Lung (tissue), 12 donors: ENCODE results near the gene GPR155. TPM values are rescaled to one million over a fixed set of nuclear protein-coding genes. Genes with fewer than 3 reads are reported as not detected.

ENCODE experiments used
- ATAC-seq: fragments of 200-7000 bp; cut with Tn5 transposase; one replicate; pipeline ENCODE4 v1.9.1; 2020; ENCODE audit warnings: moderate number of reproducible peaks; ENCODE audit not compliant: insufficient read depth, low FRiP score
- DNase-seq, 3 donors: peaks; one replicate each; pipeline ENCODE4 v3.0.0-alpha.2; 2013 to 2017
- H3K27ac ChIP-seq, 2 donors: one replicate each; pipeline ENCODE4 v1.5.1; 2013; ENCODE audit warnings: mild to moderate bottlenecking in 2 of 2, moderate library complexity in 2 of 2, control low read depth in 1 of 2, inconsistent platforms in 1 of 2, low read depth in 1 of 2, low read length in 1 of 2
- H3K27me3 ChIP-seq, 3 donors: one replicate each; pipeline ENCODE4 v1.5.1; 2013; ENCODE audit warnings: low read length in 2 of 3; ENCODE audit not compliant: control insufficient read depth in 3 of 3, insufficient read depth in 3 of 3
- H3K36me3 ChIP-seq, 4 donors: one replicate each; pipeline ENCODE4 v1.5.1; 2013; ENCODE audit warnings: low read length in 4 of 4, mild to moderate bottlenecking in 1 of 4, moderate library complexity in 1 of 4; ENCODE audit not compliant: control insufficient read depth in 4 of 4, insufficient read depth in 4 of 4
- H3K4me1 ChIP-seq, 5 donors: one replicate each; pipeline ENCODE4 v1.5.1; 2013; ENCODE audit warnings: low read length in 5 of 5, mild to moderate bottlenecking in 2 of 5, moderate library complexity in 1 of 5; ENCODE audit not compliant: control insufficient read depth in 5 of 5, insufficient read depth in 5 of 5
- H3K4me3 ChIP-seq: one replicate; pipeline ENCODE4 v1.5.1; 2013; ENCODE audit warnings: mild to moderate bottlenecking, control low read depth, moderate library complexity
- H3K9ac ChIP-seq, 2 donors: one replicate each; pipeline ENCODE4 v1.5.1; 2013; ENCODE audit warnings: low read length in 2 of 2, control low read depth in 1 of 2; ENCODE audit not compliant: insufficient read depth in 1 of 2
- H3K9me3 ChIP-seq, 4 donors: one replicate each; pipeline ENCODE4 v1.5.1; 2013; ENCODE audit warnings: low read length in 3 of 4, mild to moderate bottlenecking in 1 of 4, moderate library complexity in 1 of 4; ENCODE audit not compliant: control insufficient read depth in 4 of 4, insufficient read depth in 3 of 4
- CTCF ChIP-seq: IDR thresholded peaks from 2 replicates; pipeline ENCODE4 v1.5.1; 2012; ENCODE audit warnings: mild to moderate bottlenecking; ENCODE audit errors: control extremely low read depth, extremely low read depth
- WGBS, 2 donors: extraction: QIAGEN DNeasy Blood & Tissue Kit; methylation state at CpG; one replicate each; pipeline ENCODE4 v1.1.7; 2013; 5-methylcytosine and 5-hydroxymethylcytosine counted together
- polyA plus RNA-seq, 2 donors: library from polyadenylated mRNA; stranded (reverse); fragments of 200-250 nt; gene quantifications; one replicate each; pipeline ENCODE4 v1.2.1, GENCODE V29; 2013
- total RNA-seq, 2 donors: library from RNA; depleted of rRNA in 1 of 2; stranded (reverse); fragments of >200 nt in 1 of 2; gene quantifications; one replicate each; pipeline ENCODE4 v1.2.1, GENCODE V29; 2014 to 2021
- donor health status: control.
- donor health status: control.
- donor health status: Bipolar disorder and iron deficiency.
- donor health status: healthy.
- donor health status: DM: yes; HTN: yes; CAD: no.

The GPR155 gene
- total and polyA plus RNA-seq, 4 donors: 0.65 to 5.7 (median 2.5) TPM

- Histone ChIP-seq H3K27me3 (no peaks in the 10 kb centered on the region), H3K9ac (no peak overlapping the region), H3K36me3 (peaks cover 1 to 12% (median 7%) of the 10 kb centered on the region in 4 donors), H3K4me3 (no peak overlapping the region), H3K27ac (no peak overlapping the region), H3K4me1 (no peaks in the 10 kb centered on the region), H3K9me3 (no peaks in the 10 kb centered on the region)
- TF ChIP-seq CTCF: no peak
- no peak for DNase-seq
- no peak for ATAC-seq
Measured at GRCh38 chr2:174403628-174404027, 83.2 kb downstream of the GPR155 start.

- Histone ChIP-seq H3K27me3 (no peaks in the 10 kb centered on the region), H3K9me3 (no peaks in the 10 kb centered on the region)
Measured at GRCh38 chr2:174400853-174401252, 86.0 kb downstream of the GPR155 start.

GRCh38 chr2:174399171-174399570 is 87.7 kb downstream of the GPR155 start:
- Histone ChIP-seq H3K9me3 (no peaks in the 10 kb centered on the region), H3K27me3 (no peaks in the 10 kb centered on the region), H3K4me1 (peaks cover 0 to 15% (median 5%) of the 10 kb centered on the region in 5 donors), H3K36me3 (peaks cover 1 to 12% (median 7%) of the 10 kb centered on the region in 4 donors), H3K27ac (no peak overlapping the region), H3K9ac (no peak overlapping the region), H3K4me3 (no peak overlapping the region)
- DNase-seq: no peak
- 87 to 95% methylated on average over 1 of the region's 1 CpG for WGBS, 2 donors
- ATAC-seq: no peak
- TF ChIP-seq CTCF: no peak

More at GRCh38 chr2:174400853-174401252, 86.0 kb downstream of the GPR155 start:
- TF ChIP-seq CTCF: no peak
- Histone ChIP-seq H3K4me3 (no peak overlapping the region), H3K27ac (no peak overlapping the region), H3K9ac (no peak overlapping the region), H3K4me1 (peaks cover 0 to 9% (median 0%) of the 10 kb centered on the region in 5 donors), H3K36me3 (peaks cover 1 to 12% (median 7%) of the 10 kb centered on the region in 4 donors)
- ATAC-seq (no peak), DNase-seq (no peak)

- TF ChIP-seq CTCF: no peak
- Histone ChIP-seq H3K4me3 (no peak overlapping the region), H3K9ac (no peak overlapping the region), H3K4me1 (peaks cover 0 to 21% (median 9%) of the 10 kb centered on the region in 5 donors), H3K27ac (no peak overlapping the region), H3K36me3 (peaks cover 0 to 6% (median 2%) of the 10 kb centered on the region in 4 donors), H3K27me3 (no peaks in the 10 kb centered on the region), H3K9me3 (no peaks in the 10 kb centered on the region)
- DNase-seq: no peak
- no peak for ATAC-seq
- WGBS, 2 donors: 85 to 87% methylated on average over 3 of the region's 3 CpGs
Measured at GRCh38 chr2:174397773-174398172, 89.1 kb downstream of the GPR155 start.
